Activated CD8-positive, alpha-beta memory T cell treated with anti-CD3 and anti-CD28 coated beads, Interleukin-2, amount 10 ng/mL, durations not matched to agents 7 days and 5 days (primary cell): ENCODE results near the gene FARS2. TPM values are rescaled to one million over a fixed set of nuclear protein-coding genes. Genes with fewer than 3 reads are reported as not detected.
"Not testable (repeated sequence)": the region's sequence is repeated elsewhere in the genome, so short reads cannot be mapped to it uniquely, and the experiment has no call there.

Experiments used
- ATAC-seq: fragments of 150-1000 bp; cut with Tn5 transposase; one replicate; pipeline ENCODE4 v1.10.0; 2021; ENCODE audit warnings: moderate library complexity
- CTCF ChIA-PET: fragments of 350-600 bp; sonication (Branson Sonifier 250); formaldehyde crosslinking; loops from one replicate; lab custom pipeline; 2021; ENCODE audit warnings: antibody characterized with exemption; lab: Charles Lee
- DNase-seq: peaks from one replicate; pipeline ENCODE4 v3.0.0-alpha.2; 2020
- H3K27ac Mint-ChIP-seq: one replicate; pipeline ENCODE4 v1.8.0; 2021; ENCODE audit warnings: mild to moderate bottlenecking, mixed read lengths
- H3K27me3 Mint-ChIP-seq: one replicate; pipeline ENCODE4 v1.8.0; 2021; ENCODE audit warnings: mixed read lengths
- H3K36me3 Mint-ChIP-seq: one replicate; pipeline ENCODE4 v1.8.0; 2021; ENCODE audit warnings: mild to moderate bottlenecking, mixed read lengths
- H3K4me1 Mint-ChIP-seq: one replicate; pipeline ENCODE4 v1.8.0; 2021; ENCODE audit warnings: mixed read lengths
- H3K4me3 Mint-ChIP-seq: one replicate; pipeline ENCODE4 v1.8.0; 2021; ENCODE audit warnings: mild to moderate bottlenecking, moderate library complexity, mixed read lengths
- H3K9me3 Mint-ChIP-seq: one replicate; pipeline ENCODE4 v1.8.0; 2022; ENCODE audit warnings: low read depth, mixed read lengths
- total RNA-seq, 2 experiments: library from RNA; stranded (reverse); gene quantifications; one replicate each; pipeline ENCODE4 v1.2.3, GENCODE V29; 2021

Gene FARS2
- total RNA-seq, 2 experiments from 2014 or later = 23.2 to 28.3 TPM

DNA sequence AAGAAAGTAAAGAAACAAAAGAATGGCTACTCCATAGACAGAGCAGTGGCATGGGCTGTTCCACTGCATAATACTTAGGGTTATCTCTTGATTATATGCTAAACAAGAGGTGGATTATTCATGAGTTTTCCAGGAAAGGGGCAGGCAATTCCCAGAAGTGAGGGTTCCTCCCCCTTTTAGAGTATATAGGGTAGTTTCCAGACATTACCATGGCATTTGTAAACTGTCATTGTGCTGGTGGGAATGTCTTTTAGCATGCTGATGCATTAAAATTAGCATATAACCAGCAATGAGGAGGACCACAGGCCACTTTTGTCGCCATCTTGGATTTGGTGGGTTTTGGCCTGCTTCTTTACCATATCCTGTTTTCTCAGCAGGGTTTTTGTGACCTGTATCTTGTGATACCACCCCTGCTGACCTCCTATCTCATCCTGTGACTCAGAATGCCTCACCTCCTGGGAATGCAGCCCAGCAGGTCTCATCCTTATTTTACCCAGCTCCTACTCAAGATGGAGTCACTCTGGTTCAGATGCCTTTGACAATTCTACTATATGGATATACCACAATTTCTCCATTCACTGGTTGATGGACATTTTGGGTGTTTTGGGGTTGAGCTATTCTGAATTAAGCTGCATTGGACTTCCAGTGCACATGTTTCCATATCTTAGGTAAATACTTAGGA, 280.6 kb downstream of the FARS2 start:
- H3K4me1 Mint-ChIP-seq = peaks cover 10% of the 10 kb centered on the region

DNA sequence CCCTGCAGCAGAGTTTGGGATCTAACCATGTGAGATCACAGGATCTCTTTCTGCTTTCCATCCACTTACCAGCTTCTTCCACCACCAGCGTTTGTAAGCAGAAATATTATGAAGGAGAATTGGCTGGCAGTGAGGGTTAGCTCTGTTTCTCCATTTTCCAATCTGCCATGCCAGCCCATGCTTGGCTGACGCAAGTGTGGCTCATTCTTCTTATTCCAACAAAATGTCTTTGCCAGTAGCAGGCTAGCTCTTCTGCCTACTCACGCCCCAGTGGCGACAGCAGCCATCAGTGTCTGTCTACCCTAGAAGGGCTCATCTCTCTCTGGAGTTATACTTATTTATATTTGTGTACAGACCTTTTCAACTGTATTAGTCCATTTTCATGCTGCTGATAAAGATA, 286.2 kb downstream of the FARS2 start:
- Mint-ChIP-seq H3K27ac (no peak overlapping the region), H3K36me3 (peaks cover 43% of the 10 kb centered on the region), H3K27me3 (no peaks in the 10 kb centered on the region), H3K9me3 (no peaks in the 10 kb centered on the region), H3K4me3 (no peak overlapping the region), H3K4me1 (no peaks in the 10 kb centered on the region)
- CTCF ChIA-PET = no interaction called here
- ATAC-seq (no peak), DNase-seq (no peak)

More for the DNA sequence above, 280.6 kb downstream of the FARS2 start:
- ATAC-seq = no peak
- DNase-seq = no peak
- Mint-ChIP-seq H3K36me3 (peaks cover 23% of the 10 kb centered on the region), H3K27me3 (no peaks in the 10 kb centered on the region), H3K27ac (no peak overlapping the region), H3K4me3 (no peak overlapping the region), H3K9me3 (no peaks in the 10 kb centered on the region)
- CTCF ChIA-PET = no interaction called here

DNA sequence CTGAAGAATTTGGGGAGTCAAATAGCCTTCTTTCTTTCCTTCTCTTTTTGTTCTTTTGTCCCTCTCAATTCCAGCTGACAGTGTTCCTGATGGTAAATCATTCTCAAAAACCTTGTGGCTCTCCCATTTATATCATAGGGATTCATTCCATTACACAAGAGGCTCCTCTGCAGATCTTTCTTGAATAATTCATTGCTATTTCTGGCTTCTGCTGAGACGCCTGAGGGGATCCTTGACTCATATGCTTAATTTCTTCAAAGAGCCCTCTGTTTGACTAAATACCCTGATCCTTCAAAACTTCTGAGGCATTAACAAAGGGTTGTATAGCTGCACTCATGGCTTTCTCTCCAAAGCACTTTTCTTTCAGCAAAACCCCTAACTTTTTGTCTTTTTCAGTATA, 289.3 kb downstream of the FARS2 start:
- ATAC-seq (no peak), DNase-seq (no peak)
- Mint-ChIP-seq H3K4me3 (no peak overlapping the region), H3K4me1 (peaks cover 7% of the 10 kb centered on the region), H3K36me3 (peaks cover 39% of the 10 kb centered on the region), H3K9me3 (no peaks in the 10 kb centered on the region), H3K27ac (no peak overlapping the region), H3K27me3 (no peaks in the 10 kb centered on the region)
- CTCF ChIA-PET = no interaction called here

- no peak for DNase-seq
- Mint-ChIP-seq H3K27ac (no peak overlapping the region), H3K9me3 (no peaks in the 10 kb centered on the region), H3K27me3 (no peaks in the 10 kb centered on the region), H3K36me3 (peaks cover 32% of the 10 kb centered on the region), H3K4me1 (peaks cover 7% of the 10 kb centered on the region), H3K4me3 (no peak overlapping the region)
- CTCF ChIA-PET = no interaction called here
- no peak for ATAC-seq
These were observed 290.9 kb downstream of the FARS2 start for GRCh38 chr6:5552243-5552642.

DNA sequence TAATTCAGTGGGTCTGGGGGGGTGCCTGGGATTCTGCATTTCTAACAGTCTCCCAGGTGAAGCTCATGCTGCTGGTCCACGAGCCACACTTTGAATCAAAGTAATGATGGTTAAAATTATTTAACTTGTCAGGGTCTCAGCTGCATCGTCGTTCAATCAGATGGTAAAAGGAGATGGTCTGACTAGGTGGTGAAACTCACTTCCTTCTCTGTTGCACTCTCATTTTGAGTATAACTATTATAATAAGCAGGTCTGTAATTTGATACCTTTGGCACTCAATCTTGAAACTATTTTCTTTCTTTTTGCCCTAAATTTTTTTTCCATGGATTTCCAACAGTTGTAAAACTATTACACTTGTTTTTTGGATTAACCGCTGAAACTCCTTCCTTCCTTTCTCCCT, 292.5 kb downstream of the FARS2 start:
- no peak overlapping the region for H3K4me3 Mint-ChIP-seq
- ATAC-seq = no peak
- H3K36me3 Mint-ChIP-seq = peaks cover 24% of the 10 kb centered on the region
- no peaks in the 10 kb centered on the region for H3K9me3 Mint-ChIP-seq
- H3K4me1 Mint-ChIP-seq = peaks cover 7% of the 10 kb centered on the region
- DNase-seq = no peak
- H3K27ac Mint-ChIP-seq = no peak overlapping the region
- CTCF ChIA-PET = interaction anchor here (1.5 kb wide), 1 partner anchor 83 kb away, joined by 3 read pairs; no protein-coding TSS in a partner anchor
- H3K27me3 Mint-ChIP-seq = no peaks in the 10 kb centered on the region

- DNase-seq (no peak), ATAC-seq (no peak)
- CTCF ChIA-PET = interaction anchor here (1.5 kb wide), 1 partner anchor 83 kb away, joined by 3 read pairs; no protein-coding TSS in a partner anchor
- Mint-ChIP-seq H3K4me3 (no peak overlapping the region), H3K4me1 (peaks cover 7% of the 10 kb centered on the region), H3K27me3 (no peaks in the 10 kb centered on the region), H3K27ac (peak overlapping the region; percentile 53), H3K36me3 (peaks cover 24% of the 10 kb centered on the region), H3K9me3 (no peaks in the 10 kb centered on the region)
These were observed 292.9 kb downstream of the FARS2 start for GRCh38 chr6:5554226-5554625.

- Mint-ChIP-seq H3K27ac (no peak overlapping the region), H3K27me3 (no peaks in the 10 kb centered on the region), H3K36me3 (peaks cover 16% of the 10 kb centered on the region), H3K4me1 (peaks cover 7% of the 10 kb centered on the region), H3K4me3 (no peak overlapping the region), H3K9me3 (no peaks in the 10 kb centered on the region)
- DNase-seq (no peak), ATAC-seq (no peak)
- CTCF ChIA-PET = no interaction called here
These were observed 294.7 kb downstream of the FARS2 start for GRCh38 chr6:5556011-5556410.

DNA sequence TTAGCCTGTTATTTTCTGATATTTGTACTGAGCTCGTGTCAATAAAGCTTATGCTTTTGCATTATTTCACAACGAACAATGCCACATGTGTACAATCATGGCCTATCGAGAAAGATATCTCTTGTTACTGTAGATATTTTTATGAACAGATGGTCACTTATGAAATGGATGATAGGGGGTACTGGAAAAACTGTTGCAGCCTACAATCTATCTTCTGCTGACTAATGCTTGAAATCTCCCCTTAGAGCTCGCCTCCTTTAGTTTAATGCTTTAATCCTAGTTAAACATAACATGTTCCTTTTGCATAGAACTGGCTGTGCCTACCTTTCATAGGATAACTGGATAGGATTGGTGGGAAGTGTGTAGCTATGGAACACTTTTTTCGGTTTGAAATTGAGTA, 296.2 kb downstream of the FARS2 start:
- Mint-ChIP-seq H3K9me3 (peaks cover 5% of the 10 kb centered on the region), H3K36me3 (peaks cover 18% of the 10 kb centered on the region), H3K4me3 (no peak overlapping the region), H3K27ac (no peak overlapping the region), H3K27me3 (no peaks in the 10 kb centered on the region), H3K4me1 (peaks cover 11% of the 10 kb centered on the region)
- DNase-seq = no peak
- CTCF ChIA-PET = no interaction called here
- no peak for ATAC-seq

DNA sequence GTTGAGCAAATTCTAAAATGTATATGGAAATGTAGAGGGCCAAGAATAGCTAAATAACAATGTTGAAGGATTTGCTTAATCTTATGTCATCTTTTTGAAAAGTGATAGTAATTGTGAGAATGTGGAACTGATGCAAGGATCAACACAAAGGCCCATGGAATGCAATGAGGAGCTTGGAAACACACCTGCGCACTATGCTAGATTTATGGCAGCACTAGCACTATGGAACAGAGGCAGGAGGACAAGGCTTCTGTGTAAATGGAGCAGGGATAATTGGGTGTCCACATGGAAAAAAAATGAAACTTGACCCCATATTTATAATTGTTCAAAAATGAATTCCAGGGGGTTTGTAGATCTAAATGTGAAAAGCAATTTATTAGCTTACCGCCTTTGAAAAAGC, 298.3 kb downstream of the FARS2 start:
- Mint-ChIP-seq H3K4me1 (peaks cover 4% of the 10 kb centered on the region), H3K4me3 (no peak overlapping the region), H3K9me3 (peaks cover 5% of the 10 kb centered on the region), H3K36me3 (peaks cover 26% of the 10 kb centered on the region), H3K27ac (no peak overlapping the region), H3K27me3 (no peaks in the 10 kb centered on the region)
- ATAC-seq = no peak
- CTCF ChIA-PET = no interaction called here
- DNase-seq = no peak

- Mint-ChIP-seq H3K9me3 (peaks cover 5% of the 10 kb centered on the region), H3K36me3 (peaks cover 27% of the 10 kb centered on the region), H3K4me3 (no peak overlapping the region), H3K4me1 (peaks cover 4% of the 10 kb centered on the region), H3K27ac (no peak overlapping the region), H3K27me3 (no peaks in the 10 kb centered on the region)
- DNase-seq = no peak
- CTCF ChIA-PET = no interaction called here
- no peak for ATAC-seq
These were observed 301.0 kb downstream of the FARS2 start for GRCh38 chr6:5562277-5562676.

GRCh38 chr6:5563086-5563485, 301.8 kb downstream of the FARS2 start:
- Mint-ChIP-seq H3K27ac (no peak overlapping the region), H3K36me3 (peaks cover 29% of the 10 kb centered on the region), H3K9me3 (peaks cover 5% of the 10 kb centered on the region), H3K4me3 (no peak overlapping the region), H3K4me1 (peaks cover 7% of the 10 kb centered on the region), H3K27me3 (no peaks in the 10 kb centered on the region)
- CTCF ChIA-PET = no interaction called here
- DNase-seq (no peak), ATAC-seq (no peak)

GRCh38 chr6:5564746-5565145, 303.4 kb downstream of the FARS2 start:
- H3K4me3 Mint-ChIP-seq, H3K27ac Mint-ChIP-seq, CTCF ChIA-PET, H3K4me1 Mint-ChIP-seq, H3K27me3 Mint-ChIP-seq, H3K9me3 Mint-ChIP-seq, ATAC-seq, DNase-seq: not testable (repeated sequence)
- peaks cover 26% of the 10 kb centered on the region for H3K36me3 Mint-ChIP-seq

DNA sequence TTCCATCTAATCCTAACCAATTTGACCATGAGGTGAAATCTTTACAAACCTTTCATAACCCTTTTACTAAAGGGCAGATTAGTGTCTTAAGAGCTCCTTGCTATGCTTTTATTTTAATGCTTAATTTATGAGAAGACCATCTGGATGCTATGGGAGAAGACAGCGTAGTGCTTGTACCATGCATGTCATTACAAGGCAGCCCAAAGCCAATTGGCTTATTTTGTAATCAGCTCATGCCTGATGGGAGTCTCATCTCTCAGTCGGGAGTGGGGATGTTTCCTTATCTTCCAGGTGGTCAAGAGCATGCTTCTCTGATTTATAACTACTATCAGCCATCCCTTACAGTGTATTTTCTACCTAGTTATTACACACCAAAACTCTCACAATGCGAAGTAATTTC, 304.7 kb downstream of the FARS2 start:
- CTCF ChIA-PET = no interaction called here
- peaks cover 7% of the 10 kb centered on the region for H3K9me3 Mint-ChIP-seq
- H3K4me1 Mint-ChIP-seq = peaks cover 7% of the 10 kb centered on the region
- H3K4me3 Mint-ChIP-seq = no peak overlapping the region
- H3K27me3 Mint-ChIP-seq = no peaks in the 10 kb centered on the region
- H3K27ac Mint-ChIP-seq = no peak overlapping the region
- ATAC-seq (no peak), DNase-seq (no peak)
- peaks cover 26% of the 10 kb centered on the region for H3K36me3 Mint-ChIP-seq

- H3K4me1 Mint-ChIP-seq = peaks cover 7% of the 10 kb centered on the region
- H3K9me3 Mint-ChIP-seq = peaks cover 7% of the 10 kb centered on the region
- H3K4me3 Mint-ChIP-seq = no peak overlapping the region
- ATAC-seq (no peak), DNase-seq (no peak)
- no peaks in the 10 kb centered on the region for H3K27me3 Mint-ChIP-seq
- no peak overlapping the region for H3K27ac Mint-ChIP-seq
- CTCF ChIA-PET = no interaction called here
- peaks cover 22% of the 10 kb centered on the region for H3K36me3 Mint-ChIP-seq
These were observed 305.4 kb downstream of the FARS2 start for GRCh38 chr6:5566718-5567117.
